H7 (cell line): ENCODE results near the gene TLCD3B. TPM values are rescaled to one million over a fixed set of nuclear protein-coding genes. Genes with fewer than 3 reads are reported as not detected.
"Not testable (repeated sequence)": the region's sequence is repeated elsewhere in the genome, so short reads cannot be mapped to it uniquely, and the experiment has no call there.

Experiments used
- DNase-seq: peaks from one replicate; pipeline ENCODE4 v3.0.0; 2012
- H3K27me3 ChIP-seq: 2 replicates; pipeline ENCODE4 v1.6.0; 2011; ENCODE audit warnings: mild to moderate bottlenecking, low read length; ENCODE audit not compliant: control insufficient read depth, insufficient read depth
- H3K36me3 ChIP-seq: replicated peaks from 2 replicates; pipeline ENCODE4 v1.5.1; 2011; ENCODE audit warnings: low read length; ENCODE audit not compliant: control insufficient read depth, insufficient read depth
- H3K4me3 ChIP-seq: 2 replicates; pipeline ENCODE4 v1.5.1; 2011; ENCODE audit warnings: low read depth, mild to moderate bottlenecking, control low read depth, low read length, moderate library complexity; ENCODE audit not compliant: insufficient read depth
- total RNA-seq: library from RNA; depleted of rRNA; stranded (reverse); fragments of >200 nt; shearing (Covaris generic); gene quantifications from 2 replicates; pipeline ENCODE4 v1.2.3, GENCODE V29; 2014

TLCD3B gene
- total RNA-seq, 1 experiment from 2014 or later: 3.0 TPM

DNA sequence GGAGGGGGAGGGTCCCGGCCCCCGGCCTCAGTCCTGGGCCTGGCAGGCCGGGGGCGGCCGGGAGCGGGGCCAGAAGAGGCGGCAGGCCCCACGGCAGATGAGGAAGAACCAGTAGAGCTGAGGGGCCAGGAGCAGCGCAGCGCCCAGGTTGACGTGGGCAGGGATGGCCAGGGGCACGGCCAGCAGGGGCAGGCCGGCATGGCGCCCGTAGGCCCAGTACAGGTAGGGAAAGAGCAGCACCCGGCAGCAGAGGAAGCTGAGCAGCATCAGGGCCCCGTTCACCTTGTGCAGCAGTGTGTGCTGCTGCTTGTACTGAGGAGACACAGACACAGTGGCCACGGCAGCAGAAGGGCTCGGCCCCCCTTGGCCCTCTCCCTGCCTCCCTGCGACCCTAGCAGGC is 5.9 kb downstream of the TLCD3B start:
- no peak for DNase-seq
- H3K27me3 ChIP-seq: peaks cover 5% of the 10 kb centered on the region; the same call in 1 of the 2 replicates
- H3K4me3 ChIP-seq: no peak overlapping the region
- H3K36me3 ChIP-seq: no peaks in the 10 kb centered on the region

GRCh38 chr16:30024451-30024850 is 6.6 kb downstream of the TLCD3B start:
- Histone ChIP-seq H3K36me3 (no peaks in the 10 kb centered on the region), H3K27me3 (no peaks in the 10 kb centered on the region; the same call in 1 of the 2 replicates), H3K4me3 (no peak overlapping the region)
- no peak for DNase-seq

- Histone ChIP-seq H3K36me3 (no peaks in the 10 kb centered on the region), H3K4me3 (no peak overlapping the region), H3K27me3 (no peaks in the 10 kb centered on the region; the same call in 1 of the 2 replicates)
- no peak for DNase-seq
Observed at GRCh38 chr16:30023586-30023985, 7.5 kb downstream of the TLCD3B start.

DNA sequence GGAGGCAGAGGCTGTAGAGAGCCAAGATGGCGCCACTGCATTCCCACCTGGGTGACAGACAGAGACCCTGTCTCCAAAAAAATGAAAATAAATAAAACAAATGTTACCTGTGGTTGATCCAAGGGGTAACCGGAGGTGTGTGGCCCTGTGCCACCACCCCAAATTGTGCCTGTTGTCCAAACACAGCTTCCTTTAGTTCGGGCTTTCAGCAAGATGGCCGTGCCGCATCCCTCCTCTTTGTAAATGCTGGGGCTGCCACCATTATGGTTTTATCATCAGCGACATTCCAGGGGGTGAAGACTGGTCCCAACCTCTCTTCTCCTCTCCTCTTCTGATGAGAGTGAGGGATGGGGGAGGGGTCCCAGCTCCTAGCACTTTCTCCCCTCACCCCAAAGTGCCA is 8.2 kb downstream of the TLCD3B start, which contains the start of gene C16orf92:
C16orf92 (plus strand) TSS at position 312 of the 400 bp plus-strand sequence. CDS start 143 bp downstream, outside the sequence.
- Histone ChIP-seq H3K27me3 (no peaks in the 10 kb centered on the region; the same call in 1 of the 2 replicates), H3K36me3 (no peaks in the 10 kb centered on the region), H3K4me3 (no peak within 1 kb of the TSS)
- no peak for DNase-seq

GRCh38 chr16:30018731-30019158 is 12.3 kb downstream of the TLCD3B start:
- Histone ChIP-seq H3K27me3 (no peaks in the 10 kb centered on the region), H3K36me3 (no peaks in the 10 kb centered on the region), H3K4me3 (no peak overlapping the region)
- DNase-seq: no peak

DNA sequence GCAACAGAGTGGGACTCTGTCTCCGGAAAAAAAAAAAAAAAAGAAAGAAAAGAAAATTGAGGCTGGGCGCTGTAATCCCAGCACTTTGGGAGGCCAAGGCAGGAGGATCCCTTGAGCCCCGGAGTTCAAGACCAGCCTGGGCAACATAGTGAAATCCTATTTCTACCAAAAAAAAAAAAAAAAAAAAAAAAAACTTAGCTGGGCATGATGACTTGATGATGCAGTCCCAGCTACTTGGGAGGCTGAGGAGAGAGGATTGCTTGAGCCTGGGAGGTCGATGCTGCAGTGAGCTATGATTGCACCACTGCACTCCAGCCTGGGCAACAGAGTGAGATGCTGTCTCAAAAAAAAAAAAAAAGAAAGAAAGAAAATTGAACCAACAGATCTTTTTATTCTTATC is 13.1 kb downstream of the TLCD3B start:
- not testable (repeated sequence) for H3K4me3 ChIP-seq, H3K27me3 ChIP-seq, DNase-seq, H3K36me3 ChIP-seq

- Histone ChIP-seq H3K27me3 (peaks cover 5% of the 10 kb centered on the region), H3K4me3 (no peak overlapping the region), H3K36me3 (no peaks in the 10 kb centered on the region)
- DNase-seq: no peak
Observed at GRCh38 chr16:30017277-30017656, 13.8 kb downstream of the TLCD3B start.

GRCh38 chr16:30016555-30017276 is 14.4 kb downstream of the TLCD3B start:
- DNase-seq: no peak
- Histone ChIP-seq H3K4me3 (no peak overlapping the region), H3K27me3 (peaks cover 11% of the 10 kb centered on the region), H3K36me3 (no peaks in the 10 kb centered on the region)

GRCh38 chr16:30015450-30015849 is 15.6 kb downstream of the TLCD3B start:
- not testable (repeated sequence) for H3K36me3 ChIP-seq, H3K4me3 ChIP-seq, DNase-seq
- H3K27me3 ChIP-seq: peaks cover 21% of the 10 kb centered on the region

GRCh38 chr16:30012598-30012997 is 18.5 kb downstream of the TLCD3B start:
- H3K27me3 ChIP-seq: peaks cover 34% of the 10 kb centered on the region
- peak; percentile 9 for DNase-seq
- not testable (repeated sequence) for H3K36me3 ChIP-seq, H3K4me3 ChIP-seq

- Histone ChIP-seq H3K36me3 (no peaks in the 10 kb centered on the region), H3K4me3 (peak overlapping the region; percentile 83), H3K27me3 (peaks cover 34% of the 10 kb centered on the region)
- peak; percentile 75 for DNase-seq
Observed at GRCh38 chr16:30011714-30012504, 19.2 kb downstream of the TLCD3B start.

DNA sequence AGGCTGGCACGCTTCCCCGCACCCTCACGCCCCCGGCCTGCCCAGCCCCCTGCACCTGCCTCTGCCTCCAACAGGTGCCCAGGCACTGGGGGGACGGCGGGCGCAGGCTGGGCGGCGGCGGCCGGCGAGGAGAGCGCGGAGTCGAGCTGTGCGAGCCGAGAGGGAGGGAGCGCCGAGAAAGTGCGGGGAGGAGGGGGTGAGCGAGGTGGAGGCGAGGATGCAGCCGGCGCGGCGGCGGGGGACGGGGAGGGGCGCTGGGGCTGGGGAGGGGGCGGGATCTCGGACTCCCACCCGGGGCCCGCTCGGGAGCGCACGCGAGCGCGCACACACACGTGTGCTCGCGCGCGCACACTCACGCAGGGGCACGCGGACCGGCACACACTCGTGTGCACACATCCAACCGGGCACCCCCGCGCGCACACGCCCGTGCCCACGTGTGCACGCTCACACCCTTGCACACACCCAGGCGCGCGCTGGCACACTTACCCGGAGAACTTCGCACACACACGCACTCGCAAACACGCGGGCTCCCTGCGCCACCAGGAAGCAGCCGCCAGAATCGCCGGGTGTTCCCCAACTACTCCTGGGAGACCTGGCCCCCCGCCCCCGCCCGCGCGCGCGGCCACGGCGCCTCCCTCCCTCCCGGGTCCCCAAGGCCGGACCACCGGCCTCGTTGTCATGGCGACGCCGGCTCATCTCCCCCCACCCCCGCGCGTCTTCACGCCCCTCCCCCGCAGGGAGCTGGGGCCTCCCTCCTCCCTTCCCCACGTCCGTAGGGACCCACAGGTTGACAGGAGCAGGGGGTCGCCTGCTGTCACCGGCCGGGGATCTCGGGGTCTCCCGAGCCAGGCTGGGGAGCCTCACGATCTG is 20.0 kb downstream of the TLCD3B start, which contains the start of gene DOC2A:
DOC2A (minus strand) TSS at position 184 of the 870 bp plus-strand sequence. CDS start 805 bp downstream, outside the sequence.
- H3K4me3 ChIP-seq: peak within 1 kb of the TSS; percentile 83
- H3K36me3 ChIP-seq: no peaks in the 10 kb centered on the region
- DNase-seq: peak; percentile 97
- H3K27me3 ChIP-seq: peaks cover 34% of the 10 kb centered on the region

GRCh38 chr16:30009990-30010843 is 20.9 kb downstream of the TLCD3B start:
- Histone ChIP-seq H3K36me3 (no peaks in the 10 kb centered on the region), H3K27me3 (peaks cover 34% of the 10 kb centered on the region), H3K4me3 (peak overlapping the region; percentile 83)
- peak; percentile 83 for DNase-seq
